Mesothelial cell of epicardium (in vitro differentiated cells): Measurements from ENCODE around the gene CLEC16A. TPM values are rescaled to one million over a fixed set of nuclear protein-coding genes. Genes with fewer than 3 reads are reported as not detected.

ENCODE experiments used
- DNase-seq, 2 experiments: peaks; one replicate each; pipeline ENCODE4 v3.0.0; 2021; ENCODE audit warnings: low spot score in 2 of 2; ENCODE audit not compliant: unreplicated experiment in 2 of 2
- H3K27ac Mint-ChIP-seq: 2 replicates; pipeline ENCODE4 v1.8.0; 2021; ENCODE audit warnings: mixed read lengths
- H3K27me3 Mint-ChIP-seq: 2 replicates; pipeline ENCODE4 v1.8.0; 2021; ENCODE audit warnings: low read depth, mixed read lengths
- H3K36me3 Mint-ChIP-seq: 2 replicates; pipeline ENCODE4 v1.8.0; 2021; ENCODE audit warnings: mixed read lengths
- H3K4me1 Mint-ChIP-seq: 2 replicates; pipeline ENCODE4 v1.8.0; 2021; ENCODE audit warnings: mixed read lengths
- H3K4me3 Mint-ChIP-seq: 2 replicates; pipeline ENCODE4 v1.8.0; 2021; ENCODE audit warnings: mild to moderate bottlenecking, moderate library complexity, mixed read lengths
- H3K9me3 Mint-ChIP-seq: 2 replicates; pipeline ENCODE4 v1.8.0; 2021; ENCODE audit warnings: mixed read lengths
- CTCF ChIP-seq: fragments of 200-600 bp; sonication (generic); IDR thresholded peaks from one replicate; pipeline ENCODE4 v1.5.0; 2021; ENCODE audit warnings: antibody characterized with exemption; ENCODE audit not compliant: unreplicated experiment
- total RNA-seq: library from RNA; stranded (reverse); gene quantifications from 3 replicates; pipeline ENCODE4 v1.2.1, GENCODE V29; 2021

CLEC16A gene
- total RNA-seq, 1 donor from 2014 or later: 43.3 TPM

- H3K36me3 Mint-ChIP-seq: peaks cover 35% of the 10 kb centered on the region
- no peak for TF ChIP-seq CTCF
- no peak for DNase-seq
- no peak overlapping the region for H3K27ac Mint-ChIP-seq
- H3K27me3 Mint-ChIP-seq: no peaks in the 10 kb centered on the region
- no peaks in the 10 kb centered on the region for H3K9me3 Mint-ChIP-seq
- H3K4me1 Mint-ChIP-seq: peaks cover 17% of the 10 kb centered on the region
- H3K4me3 Mint-ChIP-seq: no peak overlapping the region
Measured at GRCh38 chr16:11012841-11013240, 68.5 kb downstream of the CLEC16A start.

- no peak for DNase-seq
- peaks cover 30% of the 10 kb centered on the region for H3K36me3 Mint-ChIP-seq
- TF ChIP-seq CTCF: no peak
- H3K4me1 Mint-ChIP-seq: peaks cover 13% of the 10 kb centered on the region
- no peaks in the 10 kb centered on the region for H3K27me3 Mint-ChIP-seq
- no peaks in the 10 kb centered on the region for H3K9me3 Mint-ChIP-seq
- H3K4me3 Mint-ChIP-seq: no peak overlapping the region
- H3K27ac Mint-ChIP-seq: no peak overlapping the region
Measured at GRCh38 chr16:11014136-11014535, 69.8 kb downstream of the CLEC16A start.

GRCh38 chr16:11015076-11015475, 70.7 kb downstream of the CLEC16A start:
- H3K4me1 Mint-ChIP-seq: peaks cover 13% of the 10 kb centered on the region
- no peak for TF ChIP-seq CTCF
- H3K36me3 Mint-ChIP-seq: peaks cover 32% of the 10 kb centered on the region
- H3K9me3 Mint-ChIP-seq: no peaks in the 10 kb centered on the region
- no peaks in the 10 kb centered on the region for H3K27me3 Mint-ChIP-seq
- DNase-seq: no peak
- no peak overlapping the region for H3K27ac Mint-ChIP-seq
- no peak overlapping the region for H3K4me3 Mint-ChIP-seq

GRCh38 chr16:11015607-11016006, 71.2 kb downstream of the CLEC16A start:
- H3K4me3 Mint-ChIP-seq: no peak overlapping the region
- H3K4me1 Mint-ChIP-seq: peaks cover 13% of the 10 kb centered on the region
- no peaks in the 10 kb centered on the region for H3K9me3 Mint-ChIP-seq
- no peaks in the 10 kb centered on the region for H3K27me3 Mint-ChIP-seq
- H3K36me3 Mint-ChIP-seq: peaks cover 33% of the 10 kb centered on the region
- H3K27ac Mint-ChIP-seq: no peak overlapping the region
- no peak for TF ChIP-seq CTCF
- DNase-seq: no peak

- TF ChIP-seq CTCF: no peak
- H3K36me3 Mint-ChIP-seq: peaks cover 27% of the 10 kb centered on the region
- no peak overlapping the region for H3K4me3 Mint-ChIP-seq
- H3K27me3 Mint-ChIP-seq: no peaks in the 10 kb centered on the region
- DNase-seq: no peak
- no peaks in the 10 kb centered on the region for H3K9me3 Mint-ChIP-seq
- H3K27ac Mint-ChIP-seq: peak overlapping the region; percentile 68
- peaks cover 20% of the 10 kb centered on the region for H3K4me1 Mint-ChIP-seq
Measured at GRCh38 chr16:11016524-11016988, 72.2 kb downstream of the CLEC16A start.

- Mint-ChIP-seq H3K27ac (peak overlapping the region; percentile 11), H3K4me1 (peaks cover 20% of the 10 kb centered on the region), H3K27me3 (no peaks in the 10 kb centered on the region), H3K9me3 (no peaks in the 10 kb centered on the region), H3K36me3 (peaks cover 23% of the 10 kb centered on the region), H3K4me3 (no peak overlapping the region)
- DNase-seq: peak in 1 of 2 experiments; percentile 50
- no peak for TF ChIP-seq CTCF
Measured at GRCh38 chr16:11016993-11017392, 72.6 kb downstream of the CLEC16A start.
